HG02623 (cell line): ENCODE results near the gene OR4E1.
"Not testable (repeated sequence)": the region's sequence is repeated elsewhere in the genome, so short reads cannot be mapped to it uniquely, and the experiment has no call there.

Experiments used
- ATAC-seq: cut with Tn5 transposase; IDR thresholded peaks from one replicate; pipeline ENCODE4 v1.9.1; 2021; ENCODE audit warnings: moderate library complexity; ENCODE audit not compliant: unreplicated experiment

OR4E1 gene, protein sequence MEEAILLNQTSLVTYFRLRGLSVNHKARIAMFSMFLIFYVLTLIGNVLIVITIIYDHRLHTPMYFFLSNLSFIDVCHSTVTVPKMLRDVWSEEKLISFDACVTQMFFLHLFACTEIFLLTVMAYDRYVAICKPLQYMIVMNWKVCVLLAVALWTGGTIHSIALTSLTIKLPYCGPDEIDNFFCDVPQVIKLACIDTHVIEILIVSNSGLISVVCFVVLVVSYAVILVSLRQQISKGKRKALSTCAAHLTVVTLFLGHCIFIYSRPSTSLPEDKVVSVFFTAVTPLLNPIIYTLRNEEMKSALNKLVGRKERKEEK

DNA sequence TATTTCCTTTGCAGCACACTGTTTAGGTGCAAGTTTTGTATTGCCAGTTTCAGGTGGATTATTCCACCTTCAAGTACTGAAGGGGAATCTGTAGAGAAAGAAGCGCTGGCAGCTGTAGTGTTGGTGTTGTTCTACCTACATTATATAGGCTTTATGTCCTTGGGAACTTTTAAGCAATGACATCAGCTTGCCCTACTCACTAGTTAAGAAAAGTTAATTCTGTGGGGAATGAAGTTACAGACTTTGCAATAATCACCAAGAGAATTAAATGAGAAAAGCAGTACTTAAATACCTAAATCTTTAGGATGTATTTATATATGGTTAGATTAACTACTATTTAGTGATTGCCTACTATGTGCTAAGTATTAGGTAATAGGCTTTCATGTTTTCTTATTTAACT, at the start of gene OR4E1:
OR4E1 (minus strand) TSS at position 101 of the 400 bp plus-strand sequence. CDS start 2,883 bp downstream, outside the sequence.
- no peak for ATAC-seq

GRCh38 chr14:21721504-21721903, 47.9 kb upstream of the OR4E1 start:
- no peak for ATAC-seq

GRCh38 chr14:21719841-21720240, 46.2 kb upstream of the OR4E1 start:
- no peak for ATAC-seq

DNA sequence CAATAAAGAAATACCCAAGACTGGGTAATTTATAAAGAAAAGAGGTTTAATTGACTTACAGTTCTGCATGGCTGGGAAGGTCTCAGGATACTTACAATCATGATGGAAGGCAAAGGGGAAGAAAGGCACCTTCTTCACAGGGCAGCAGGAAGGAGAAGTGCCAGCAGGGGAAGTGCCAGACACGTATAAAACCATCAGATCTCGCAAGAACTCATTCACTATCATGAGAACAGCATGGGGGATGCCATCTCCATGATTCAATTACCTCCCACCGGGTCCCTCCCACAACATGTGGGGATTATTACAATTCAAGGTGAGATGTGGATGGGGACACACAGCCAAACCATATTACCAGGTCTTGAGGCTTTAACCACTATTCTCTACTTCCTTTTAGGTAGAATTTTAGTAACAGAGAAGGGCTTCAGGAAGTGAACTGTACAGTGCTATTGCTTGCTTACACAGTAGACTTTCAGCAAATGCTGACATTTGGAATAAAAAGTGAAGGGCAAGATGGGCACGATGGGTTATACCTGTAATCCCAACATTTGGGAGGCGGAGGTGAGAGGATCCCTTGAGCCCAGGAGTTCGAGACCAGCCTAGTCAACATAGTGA, 40.8 kb upstream of the OR4E1 start:
- ATAC-seq = no peak

- no peak for ATAC-seq
Observed at GRCh38 chr14:21712036-21712435, 38.4 kb upstream of the OR4E1 start.

GRCh38 chr14:21711360-21711961, 37.8 kb upstream of the OR4E1 start:
- ATAC-seq = no peak

DNA sequence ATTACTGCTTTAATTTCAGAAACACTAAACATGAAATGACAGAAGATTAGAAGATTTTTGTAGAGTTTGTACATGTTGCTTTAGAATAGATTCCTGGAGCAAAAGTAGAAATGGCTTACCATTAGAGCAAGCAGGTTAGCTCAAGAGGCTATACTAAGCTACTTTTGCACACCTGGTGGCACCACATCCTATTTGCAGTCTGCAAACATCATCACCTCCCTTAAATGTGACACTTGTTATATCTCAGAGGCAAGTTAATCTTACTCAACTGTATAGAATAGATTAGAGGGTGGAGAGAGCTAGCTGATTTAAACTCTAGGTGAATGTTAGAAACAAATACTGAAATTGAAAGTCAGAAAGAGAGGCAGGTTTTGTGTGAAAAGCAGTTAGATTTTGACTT, 30.7 kb upstream of the OR4E1 start:
- ATAC-seq = no peak

GRCh38 chr14:21703357-21704326, 30.0 kb upstream of the OR4E1 start:
- no peak for ATAC-seq

GRCh38 chr14:21702316-21702715, 28.7 kb upstream of the OR4E1 start:
- no peak for ATAC-seq

- ATAC-seq = no peak
Observed at GRCh38 chr14:21699551-21699950, 25.9 kb upstream of the OR4E1 start.

GRCh38 chr14:21698538-21698937, 24.9 kb upstream of the OR4E1 start:
- ATAC-seq = not testable (repeated sequence)

DNA sequence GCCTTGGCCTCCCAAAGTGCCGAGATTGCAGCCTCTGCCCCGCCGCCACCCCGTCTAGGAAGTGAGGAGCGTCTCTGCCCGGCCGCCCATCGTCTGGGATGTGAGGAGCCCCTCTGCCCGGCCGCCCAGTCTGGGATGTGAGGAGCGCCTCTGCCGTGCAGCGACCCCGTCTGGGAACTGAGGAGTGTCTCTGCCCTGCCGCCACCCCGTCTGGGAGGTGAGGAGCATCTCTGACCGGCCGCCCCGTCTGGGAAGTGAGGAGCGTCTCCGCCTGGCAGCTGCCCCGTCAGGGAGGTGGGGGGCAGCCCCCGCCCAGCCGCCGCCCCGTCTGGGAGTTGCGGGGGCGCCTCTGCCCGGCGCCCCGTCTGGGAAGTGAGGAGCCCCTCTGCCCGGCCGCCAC, 24.0 kb upstream of the OR4E1 start:
- not testable (repeated sequence) for ATAC-seq

- no peak for ATAC-seq
Observed at GRCh38 chr14:21694425-21694824, 20.8 kb upstream of the OR4E1 start.

- no peak for ATAC-seq
Observed at GRCh38 chr14:21686468-21686867, 12.8 kb upstream of the OR4E1 start.

DNA sequence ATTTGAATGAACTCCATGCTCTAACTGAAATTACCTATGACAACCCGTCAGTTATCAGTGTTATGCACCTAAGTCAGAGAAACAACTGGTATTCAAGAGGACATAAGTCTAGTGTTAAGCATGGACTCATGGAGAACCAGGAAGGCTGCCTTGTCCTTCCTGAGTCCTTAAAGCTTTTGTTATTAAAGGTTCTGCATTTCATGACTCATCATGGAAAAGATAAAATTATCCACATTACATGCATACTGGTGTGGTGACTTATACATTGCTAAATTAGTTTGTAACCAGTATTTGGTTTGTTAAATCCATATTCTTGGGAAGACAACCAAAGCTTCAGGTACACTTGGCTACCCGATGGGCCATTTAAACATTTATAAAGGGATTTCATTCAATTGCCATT, 6.5 kb upstream of the OR4E1 start:
- ATAC-seq = no peak

DNA sequence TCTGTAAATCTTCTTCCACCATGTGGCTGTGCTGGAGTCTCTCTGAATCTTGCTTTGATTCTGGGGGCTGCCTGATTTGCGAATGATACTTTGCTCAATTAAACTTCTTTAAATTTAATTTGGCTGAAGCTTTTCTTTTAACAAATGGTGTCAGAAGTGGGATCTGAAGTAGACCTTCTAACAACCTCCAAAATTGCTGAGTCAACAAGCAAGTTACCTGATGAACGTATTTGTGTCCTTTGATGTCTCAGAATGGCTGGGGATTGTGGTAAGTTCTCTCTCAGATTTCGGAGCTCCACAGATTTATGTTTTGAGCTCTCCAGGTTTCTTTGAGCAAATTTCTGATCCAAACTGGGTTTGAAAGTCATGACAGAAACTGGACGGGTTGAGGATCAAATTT, 1.9 kb upstream of the OR4E1 start:
- ATAC-seq = no peak

DNA sequence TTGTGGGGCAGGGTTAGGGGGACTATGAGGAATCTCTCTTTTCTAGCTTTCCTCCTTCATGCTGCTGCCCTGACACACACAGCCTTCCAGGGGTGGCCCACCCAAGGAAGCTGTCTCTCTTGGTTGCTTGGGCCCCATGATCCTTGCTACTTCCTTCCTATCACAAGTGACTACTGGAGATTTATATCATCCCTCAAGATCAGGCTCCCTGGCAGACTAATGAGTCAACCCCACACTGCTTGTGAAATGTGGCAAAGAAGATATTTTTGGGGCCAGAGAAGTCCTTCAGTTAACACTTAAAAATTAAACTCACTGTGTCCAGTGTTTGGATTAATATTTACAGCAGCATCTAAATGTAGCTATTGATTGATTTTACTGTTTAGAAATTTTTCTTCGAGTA, 1.5 kb downstream of the OR4E1 start:
- no peak for ATAC-seq

- ATAC-seq = no peak
Observed at GRCh38 chr14:21671371-21671770, 2.2 kb downstream of the OR4E1 start.

- no peak for ATAC-seq
Observed at GRCh38 chr14:21669284-21669683, 4.3 kb downstream of the OR4E1 start.

DNA sequence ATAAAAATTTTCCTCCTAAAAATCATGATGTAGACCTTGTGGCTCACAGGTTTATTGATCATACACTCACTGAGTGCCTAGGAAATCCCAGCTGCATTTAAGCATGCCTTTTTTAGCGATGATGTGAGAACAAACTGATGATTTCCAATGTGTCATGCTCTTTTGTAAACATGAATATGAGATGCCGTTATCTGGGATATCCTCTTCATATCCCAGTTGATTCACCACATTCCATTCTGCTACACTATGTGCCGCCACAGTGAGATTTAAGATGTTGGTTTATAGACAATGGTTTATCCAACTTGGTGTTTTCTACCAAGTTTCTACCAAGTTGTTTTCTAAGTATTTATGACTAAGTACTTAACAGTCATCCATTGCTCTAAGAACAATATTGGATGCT, 5.2 kb downstream of the OR4E1 start:
- no peak for ATAC-seq

DNA sequence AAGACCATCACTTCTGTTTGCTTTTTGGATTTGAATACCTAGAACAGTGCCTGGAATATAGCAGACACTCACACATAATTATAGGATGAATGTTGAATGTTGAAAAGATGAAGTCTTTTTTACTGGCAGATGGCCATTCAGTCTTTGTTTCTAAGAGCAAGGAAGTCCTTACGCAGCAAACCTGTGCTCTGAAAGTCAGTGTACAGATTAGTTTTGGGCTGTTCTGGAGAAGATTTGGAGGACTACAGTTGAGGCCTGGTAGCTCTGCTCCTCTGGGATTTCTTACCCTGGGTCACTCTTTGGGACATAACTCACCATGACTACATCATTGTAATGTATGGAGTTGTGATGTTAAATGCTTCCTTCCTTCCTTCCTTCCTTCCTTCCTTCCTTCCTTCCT, 16.6 kb downstream of the OR4E1 start:
- no peak for ATAC-seq
